Measurements from ENCODE around the gene PUM2. TPM values are rescaled to one million over a fixed set of nuclear protein-coding genes. Genes with fewer than 3 reads are reported as not detected.
A peak's percentile ranks its signal among the peaks of the same experiment; 100 is the strongest.

Gene PUM2
- total and polyA plus RNA-seq, 2 of the 13 experiments (the other 11 are each of a cell fraction or from before 2014, with no cell fraction given), result 69.6 to 69.8 TPM

DNA sequence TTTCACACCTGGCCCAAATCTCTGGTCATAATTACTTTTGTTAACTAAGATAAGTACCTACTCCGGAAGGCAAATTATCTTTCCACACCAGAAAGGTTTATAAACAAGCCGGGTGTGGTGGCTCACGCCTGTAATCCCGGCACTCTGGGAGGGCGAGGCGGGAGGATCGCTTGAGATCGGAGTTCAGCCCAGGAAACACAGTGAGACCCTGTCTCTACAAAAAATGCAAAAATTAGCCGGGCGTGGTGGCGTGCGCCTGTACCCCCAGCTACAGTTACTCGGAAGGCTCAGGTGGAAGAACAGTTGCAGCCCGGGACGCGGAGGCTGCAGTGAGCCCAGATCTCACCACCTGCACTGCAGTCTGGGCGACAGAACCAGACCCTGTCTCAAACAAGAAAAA lies 2.1 kb downstream of the PUM2 start (continued):
- TF ChIP-seq ZIK1 (CRISPR knock-in tag; IDR thresholded peaks at IDR 0.05; ENCODE audit: borderline replicate concordance, low read depth), result no peak
- TF ChIP-seq ZBTB42 (CRISPR knock-in tag; IDR thresholded peaks at IDR 0.05), result no peak
- TF ChIP-seq, protein P1, sequence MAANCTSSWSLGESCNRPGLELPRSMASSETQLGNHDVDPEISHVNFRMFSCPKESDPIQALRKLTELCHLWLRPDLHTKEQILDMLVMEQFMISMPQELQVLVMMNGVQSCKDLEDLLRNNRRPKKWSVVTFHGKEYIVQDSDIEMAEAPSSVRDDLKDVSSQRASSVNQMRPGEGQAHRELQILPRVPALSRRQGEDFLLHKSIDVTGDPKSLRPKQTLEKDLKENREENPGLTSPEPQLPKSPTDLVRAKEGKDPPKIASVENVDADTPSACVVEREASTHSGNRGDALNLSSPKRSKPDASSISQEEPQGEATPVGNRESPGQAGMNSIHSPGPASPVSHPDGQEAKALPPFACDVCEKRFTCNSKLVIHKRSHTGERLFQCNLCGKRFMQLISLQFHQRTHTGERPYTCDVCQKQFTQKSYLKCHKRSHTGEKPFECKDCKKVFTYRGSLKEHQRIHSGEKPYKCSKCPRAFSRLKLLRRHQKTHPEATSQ (CRISPR knock-in tag; IDR thresholded peaks at IDR 0.05; ENCODE audit: borderline replicate concordance), result no peak
- peak; percentile 50; the same call in 1 of the 2 replicates for TF ChIP-seq ZNF263 (CRISPR knock-in tag; IDR thresholded peaks at IDR 0.05)
- TF ChIP-seq RFXANK (CRISPR knock-in tag; IDR thresholded peaks at IDR 0.05), result 0 out of 2 replicates have a peak, but pooled peaks have one; percentile 48
- TF ChIP-seq SSRP1 (CRISPR knock-in tag; IDR thresholded peaks at IDR 0.05), result no peak
- no peak for TF ChIP-seq KIAA2018 (CRISPR knock-in tag; IDR thresholded peaks at IDR 0.05; ENCODE audit: borderline replicate concordance)
- peak; percentile 20; the same call in 1 of the 2 replicates for TF ChIP-seq ZNF441 (CRISPR knock-in tag; IDR thresholded peaks at IDR 0.05; ENCODE audit: borderline replicate concordance)
- 0 out of 2 replicates have a peak, but pooled peaks have one; percentile 27 for TF ChIP-seq SIN3A (IDR thresholded peaks at IDR 0.05; ENCODE audit: borderline replicate concordance, low read depth, low read length)
- no peak for TF ChIP-seq EP300 (IDR thresholded peaks at IDR 0.05; ENCODE audit: low read depth in 2 of 2, low read length in 2 of 2)
- TF ChIP-seq EP300 (CRISPR knock-in tag; IDR thresholded peaks at IDR 0.05; ENCODE audit: borderline replicate concordance), result no peak
- TF ChIP-seq ZNF570 (CRISPR knock-in tag; IDR thresholded peaks at IDR 0.05; ENCODE audit: borderline replicate concordance), result no peak
- no peak for TF ChIP-seq KLF11 (CRISPR knock-in tag; IDR thresholded peaks at IDR 0.05)
- TF ChIP-seq KAT7 (CRISPR knock-in tag; IDR thresholded peaks at IDR 0.05; ENCODE audit: borderline replicate concordance), result peak; percentile 87
- no peak for TF ChIP-seq KAT8 (CRISPR knock-in tag; IDR thresholded peaks at IDR 0.05)
- no peak for TF ChIP-seq FOXM1 (CRISPR knock-in tag; IDR thresholded peaks at IDR 0.05)
- TF ChIP-seq, protein P2, sequence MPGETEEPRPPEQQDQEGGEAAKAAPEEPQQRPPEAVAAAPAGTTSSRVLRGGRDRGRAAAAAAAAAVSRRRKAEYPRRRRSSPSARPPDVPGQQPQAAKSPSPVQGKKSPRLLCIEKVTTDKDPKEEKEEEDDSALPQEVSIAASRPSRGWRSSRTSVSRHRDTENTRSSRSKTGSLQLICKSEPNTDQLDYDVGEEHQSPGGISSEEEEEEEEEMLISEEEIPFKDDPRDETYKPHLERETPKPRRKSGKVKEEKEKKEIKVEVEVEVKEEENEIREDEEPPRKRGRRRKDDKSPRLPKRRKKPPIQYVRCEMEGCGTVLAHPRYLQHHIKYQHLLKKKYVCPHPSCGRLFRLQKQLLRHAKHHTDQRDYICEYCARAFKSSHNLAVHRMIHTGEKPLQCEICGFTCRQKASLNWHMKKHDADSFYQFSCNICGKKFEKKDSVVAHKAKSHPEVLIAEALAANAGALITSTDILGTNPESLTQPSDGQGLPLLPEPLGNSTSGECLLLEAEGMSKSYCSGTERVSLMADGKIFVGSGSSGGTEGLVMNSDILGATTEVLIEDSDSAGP (CRISPR knock-in tag; IDR thresholded peaks at IDR 0.05; ENCODE audit: borderline replicate concordance), result peak; percentile 48; the same call in 1 of the 2 replicates
- no peak for TF ChIP-seq CEBPB (IDR thresholded peaks at IDR 0.05; ENCODE audit: borderline replicate concordance, low read depth, low read length)
- TF ChIP-seq, protein P3, sequence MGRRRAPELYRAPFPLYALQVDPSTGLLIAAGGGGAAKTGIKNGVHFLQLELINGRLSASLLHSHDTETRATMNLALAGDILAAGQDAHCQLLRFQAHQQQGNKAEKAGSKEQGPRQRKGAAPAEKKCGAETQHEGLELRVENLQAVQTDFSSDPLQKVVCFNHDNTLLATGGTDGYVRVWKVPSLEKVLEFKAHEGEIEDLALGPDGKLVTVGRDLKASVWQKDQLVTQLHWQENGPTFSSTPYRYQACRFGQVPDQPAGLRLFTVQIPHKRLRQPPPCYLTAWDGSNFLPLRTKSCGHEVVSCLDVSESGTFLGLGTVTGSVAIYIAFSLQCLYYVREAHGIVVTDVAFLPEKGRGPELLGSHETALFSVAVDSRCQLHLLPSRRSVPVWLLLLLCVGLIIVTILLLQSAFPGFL (CRISPR knock-in tag; IDR thresholded peaks at IDR 0.05), result no peak
